Hematopoietic multipotent progenitor cell treated with erythropoietin and hydrocortisone succinate and interleukin-3 and kit ligand, for 4 days (in vitro differentiated cells): ENCODE measurements around the gene POLR1H.
"Not testable (repeated sequence)": the region's sequence is repeated elsewhere in the genome, so short reads cannot be mapped to it uniquely, and the experiment has no call there.

ENCODE experiments used
- DNase-seq: peaks from one replicate; pipeline ENCODE4 v3.0.0-alpha.2; 2015

The POLR1H gene, protein sequence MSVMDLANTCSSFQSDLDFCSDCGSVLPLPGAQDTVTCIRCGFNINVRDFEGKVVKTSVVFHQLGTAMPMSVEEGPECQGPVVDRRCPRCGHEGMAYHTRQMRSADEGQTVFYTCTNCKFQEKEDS

DNA sequence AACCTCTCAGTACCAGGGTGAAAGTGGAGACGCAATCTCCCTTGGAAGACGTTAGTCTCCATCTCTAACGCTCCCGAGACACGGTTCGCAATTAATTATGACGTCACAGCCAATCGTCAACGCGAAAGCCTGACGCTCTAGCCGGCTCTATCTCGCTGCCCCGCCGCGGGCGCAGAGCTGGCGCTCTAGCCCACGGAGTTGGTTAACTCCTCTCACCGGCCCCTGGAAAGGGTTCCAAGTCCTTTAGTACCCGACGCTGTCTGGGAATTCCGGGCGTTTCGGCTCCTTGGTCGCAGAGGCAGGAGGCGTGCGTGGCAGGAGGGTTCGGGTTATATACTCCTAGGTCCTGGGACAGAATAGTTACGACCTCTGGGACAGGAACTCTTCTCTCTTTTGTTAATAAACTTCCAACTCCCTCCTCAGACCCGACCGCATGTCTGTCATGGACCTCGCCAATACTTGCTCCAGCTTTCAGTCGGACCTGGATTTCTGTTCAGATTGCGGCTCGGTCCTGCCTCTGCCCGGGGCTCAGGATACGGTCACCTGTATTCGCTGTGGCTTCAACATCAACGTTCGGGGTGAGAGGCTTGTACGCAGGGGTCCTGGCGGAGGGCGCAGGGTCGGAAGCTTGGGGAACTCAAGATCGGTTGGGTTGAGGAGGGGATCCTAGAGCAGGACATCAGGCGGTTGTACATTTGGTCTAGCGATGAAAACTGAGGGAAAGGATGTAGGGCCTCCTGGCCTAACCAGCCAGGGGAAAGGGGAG lies at the start of gene POLR1H:
Gene POLR1H (plus strand): TSS at position 174 of the 766 bp plus-strand sequence. CDS start 260 bp downstream, at position 434.
- peak; percentile 98 for DNase-seq

- peak; percentile 38 for DNase-seq
Measured at GRCh38 chr6:30013291-30013922, 47.7 kb upstream of the POLR1H start.

GRCh38 chr6:30019819-30020218 lies 41.2 kb upstream of the POLR1H start:
- no peak for DNase-seq

GRCh38 chr6:30020626-30021025 lies 40.4 kb upstream of the POLR1H start:
- DNase-seq = no peak

GRCh38 chr6:30022189-30022588 lies 38.9 kb upstream of the POLR1H start:
- DNase-seq = no peak

GRCh38 chr6:30022712-30023111 lies 38.4 kb upstream of the POLR1H start:
- DNase-seq = not testable (repeated sequence)

DNA sequence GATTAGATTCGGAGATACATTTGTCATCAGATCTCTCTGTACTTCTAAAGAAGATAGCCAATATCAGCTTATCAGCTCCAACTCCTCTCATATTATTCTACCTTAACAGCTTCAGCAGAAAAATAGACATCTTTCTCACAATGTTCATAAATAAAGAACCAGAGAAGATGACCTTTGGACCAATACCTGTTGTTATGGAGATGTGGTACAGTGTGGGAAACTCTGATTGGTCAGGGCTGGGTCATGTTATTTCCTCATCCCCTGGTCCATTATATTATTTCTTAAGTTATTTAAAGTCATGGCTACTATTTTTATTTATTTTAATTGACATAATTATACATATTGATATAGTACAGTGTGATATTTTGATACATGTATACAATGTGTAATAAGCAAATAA lies 35.9 kb upstream of the POLR1H start:
- DNase-seq = no peak

- no peak for DNase-seq
Measured at GRCh38 chr6:30029588-30029987, 31.5 kb upstream of the POLR1H start.

- DNase-seq = no peak
Measured at GRCh38 chr6:30031381-30031780, 29.7 kb upstream of the POLR1H start.

- peak; percentile 41 for DNase-seq
Measured at GRCh38 chr6:30033440-30033839, 27.6 kb upstream of the POLR1H start.

DNA sequence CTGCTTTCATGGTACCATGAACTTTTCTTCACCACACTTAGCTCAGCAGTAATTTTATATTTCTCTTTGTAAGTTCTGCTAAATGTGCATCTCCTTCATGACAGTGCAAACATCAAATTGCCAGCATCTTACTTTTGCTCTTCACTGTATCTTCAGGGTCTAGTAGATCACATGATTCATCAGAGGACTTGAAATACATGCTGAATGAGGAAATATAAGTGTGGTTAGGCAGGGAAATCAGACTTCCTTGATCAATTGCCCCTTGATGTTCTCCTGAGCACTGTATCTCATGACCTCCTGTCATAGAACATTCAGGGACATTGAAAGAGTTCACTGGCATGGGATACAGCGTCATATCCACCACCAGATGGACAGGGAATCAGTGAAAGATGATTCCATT lies 25.3 kb upstream of the POLR1H start:
- DNase-seq = peak; percentile 6

DNA sequence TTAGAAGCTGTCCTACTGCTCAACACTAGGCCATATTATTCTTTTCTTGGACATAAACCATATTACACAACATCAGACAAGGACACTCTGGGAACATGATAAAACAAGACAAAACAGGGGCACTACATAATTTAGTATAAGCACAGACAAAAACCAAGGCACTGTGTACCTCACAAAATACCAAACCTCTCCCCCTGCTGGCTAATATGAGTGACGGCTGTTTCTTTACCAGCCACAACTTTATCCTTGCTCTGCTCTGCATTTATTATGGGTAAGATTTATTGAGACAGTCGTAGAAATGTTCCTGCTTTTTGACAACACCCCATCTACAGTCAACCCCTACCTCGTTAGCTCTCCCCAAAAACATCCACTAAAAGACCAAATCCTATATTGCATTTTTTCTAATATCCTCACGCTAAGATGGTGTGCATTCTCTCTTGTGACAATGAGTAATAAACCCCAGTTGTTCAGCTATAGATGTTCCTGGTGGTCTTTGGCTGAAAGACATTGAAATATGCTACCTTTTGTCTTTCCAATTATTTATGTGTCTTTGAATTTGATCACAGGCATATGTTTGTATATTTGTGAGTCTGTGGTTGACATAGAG lies 23.8 kb upstream of the POLR1H start:
- peak; percentile 62 for DNase-seq

DNA sequence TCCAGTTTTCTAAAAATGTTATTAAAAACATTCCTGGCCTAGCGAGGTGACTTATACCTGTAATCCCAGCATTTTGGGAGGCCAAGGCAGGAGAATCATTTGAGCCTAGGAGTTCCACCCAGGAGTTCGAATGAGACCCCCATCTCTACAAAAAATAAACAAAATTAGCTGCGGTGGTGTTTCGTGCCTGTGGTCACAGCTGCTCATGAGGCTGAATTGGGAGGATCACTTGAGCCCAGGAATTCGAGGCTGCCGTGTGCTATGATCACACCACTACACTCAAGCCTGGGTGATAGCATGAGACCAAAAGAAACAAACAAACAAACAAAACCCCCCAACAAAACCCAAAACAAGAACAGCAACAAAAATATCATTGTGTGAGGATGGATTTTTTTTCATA lies 19.8 kb upstream of the POLR1H start:
- no peak for DNase-seq

- no peak for DNase-seq
Measured at GRCh38 chr6:30041821-30042220, 19.2 kb upstream of the POLR1H start.

DNA sequence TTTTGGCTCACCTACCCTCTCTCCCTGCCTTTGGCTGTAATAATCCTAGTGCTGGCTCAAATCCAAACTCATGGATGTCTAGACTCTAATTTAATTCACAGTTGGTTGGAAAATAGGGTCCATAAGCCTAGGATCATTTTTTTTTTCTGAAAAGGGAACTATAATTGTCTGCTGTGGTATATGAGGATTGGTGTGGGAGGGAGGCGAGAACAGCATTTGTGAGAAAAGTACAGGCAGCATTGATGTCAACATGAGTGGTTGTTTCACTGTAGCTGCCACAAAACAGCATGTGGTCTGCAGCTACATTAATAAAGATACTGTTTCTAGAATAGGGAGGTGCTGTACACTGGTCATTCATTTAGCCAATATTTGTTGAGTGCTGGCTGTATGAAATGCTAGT lies 18.6 kb upstream of the POLR1H start:
- no peak for DNase-seq

DNA sequence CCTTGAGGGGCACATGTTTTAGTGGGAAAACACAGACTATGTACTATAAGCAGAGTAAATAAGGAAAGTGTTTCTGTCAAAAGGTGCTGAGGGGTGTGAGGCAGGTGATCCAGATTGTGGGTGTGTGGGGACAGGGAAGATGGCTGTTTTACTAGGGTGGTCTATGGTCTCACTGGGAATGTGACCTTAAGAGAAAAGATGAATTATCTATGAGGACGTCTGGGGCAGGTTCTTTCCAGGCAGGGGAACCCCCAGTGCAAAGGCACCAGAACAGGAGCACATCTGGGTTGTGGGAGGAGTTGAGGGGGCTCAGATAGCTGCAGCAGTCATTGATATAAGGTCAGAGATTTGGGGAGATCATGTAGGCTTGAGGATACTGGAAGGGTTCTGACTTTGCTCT lies 18.2 kb upstream of the POLR1H start:
- no peak for DNase-seq

- no peak for DNase-seq
Measured at GRCh38 chr6:30043744-30044143, 17.3 kb upstream of the POLR1H start.

- no peak for DNase-seq
Measured at GRCh38 chr6:30044630-30045029, 16.4 kb upstream of the POLR1H start.

GRCh38 chr6:30047220-30047619 lies 13.8 kb upstream of the POLR1H start:
- peak; percentile 35 for DNase-seq

DNA sequence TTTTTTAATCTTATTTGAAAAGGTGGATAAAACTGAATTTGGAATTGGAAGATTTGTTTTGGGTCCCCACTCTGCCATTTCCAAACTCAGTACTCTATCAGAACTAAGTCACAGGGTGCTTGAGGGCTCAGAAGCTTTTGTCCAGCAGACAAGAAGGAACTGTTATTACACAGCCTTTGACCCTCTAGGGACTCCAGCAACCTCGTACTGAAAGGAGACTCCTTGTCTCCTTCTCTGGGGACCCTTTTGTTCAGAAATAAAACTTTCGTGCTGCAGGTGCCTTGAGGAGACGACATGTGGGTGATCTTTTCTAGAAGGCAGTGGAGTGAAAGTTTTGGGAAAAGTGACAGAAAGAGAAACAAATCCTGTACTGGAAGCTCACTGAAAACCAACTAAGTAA lies 7.4 kb upstream of the POLR1H start:
- DNase-seq = no peak

DNA sequence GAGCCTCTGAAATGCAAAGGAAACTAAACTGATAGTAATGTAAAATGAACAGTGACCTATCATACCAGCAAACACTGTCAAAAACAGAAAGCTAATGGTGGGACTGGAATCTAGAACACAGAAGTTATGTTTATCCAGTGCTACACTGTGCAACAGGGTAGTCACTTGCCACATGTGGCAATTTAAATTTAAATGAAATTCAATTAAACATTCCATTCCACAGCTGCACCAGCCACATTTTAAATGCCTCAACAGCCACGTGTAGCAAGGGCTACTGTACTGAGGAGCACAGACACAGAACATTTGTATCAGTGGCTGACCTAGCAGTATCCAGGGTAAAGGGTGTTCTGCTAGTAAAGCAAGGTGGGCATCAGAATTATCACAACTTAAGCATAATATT lies 5.6 kb upstream of the POLR1H start:
- DNase-seq = no peak

- DNase-seq = peak; percentile 63
Measured at GRCh38 chr6:30060606-30061091, 416 bp upstream of the POLR1H start.

DNA sequence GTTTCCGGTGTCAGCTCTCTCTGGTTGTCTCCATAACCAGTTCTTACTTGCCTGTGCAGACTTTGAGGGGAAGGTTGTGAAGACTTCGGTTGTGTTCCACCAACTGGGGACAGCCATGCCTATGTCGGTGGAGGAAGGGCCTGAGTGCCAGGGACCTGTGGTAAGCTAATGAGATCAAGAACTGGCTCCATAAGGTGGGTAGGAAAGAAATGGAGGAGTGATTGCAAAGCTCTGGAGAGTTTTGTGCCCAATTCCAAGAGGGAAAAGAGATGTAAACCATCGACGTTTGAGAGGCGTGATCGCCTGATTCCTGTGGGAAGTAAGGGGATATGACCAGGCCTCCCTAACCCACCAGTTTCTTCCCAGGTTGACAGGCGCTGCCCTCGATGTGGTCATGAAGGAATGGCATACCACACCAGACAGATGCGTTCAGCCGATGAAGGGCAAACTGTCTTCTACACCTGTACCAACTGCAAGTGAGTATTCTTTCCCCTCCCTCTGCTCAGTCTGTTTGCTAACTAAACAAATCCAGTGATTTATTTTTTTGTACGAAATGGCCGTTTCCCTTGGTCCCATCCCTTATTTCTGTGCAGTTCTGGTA lies 893 bp downstream of the POLR1H start:
- DNase-seq = peak; percentile 55
